8988T (cell line): ENCODE data around the gene TM9SF3.
"Not testable (repeated sequence)": the region's sequence is repeated elsewhere in the genome, so short reads cannot be mapped to it uniquely, and the experiment has no call there.

Experiments
- DNase-seq: peaks from one replicate; pipeline ENCODE4 v3.0.0; 2011

TM9SF3 gene

GRCh38 chr10:96596422-96597407 lies 9.9 kb upstream of the TM9SF3 start:
- no peak for DNase-seq

- DNase-seq = no peak
These were observed 8.9 kb upstream of the TM9SF3 start for GRCh38 chr10:96595741-96596140.

- no peak for DNase-seq
These were observed 5.1 kb upstream of the TM9SF3 start for GRCh38 chr10:96591946-96592345.

GRCh38 chr10:96588616-96589419 lies 2.0 kb upstream of the TM9SF3 start:
- DNase-seq = no peak

- no peak for DNase-seq
These were observed 1.3 kb upstream of the TM9SF3 start for GRCh38 chr10:96588060-96588554.

- DNase-seq = no peak
These were observed 650 bp upstream of the TM9SF3 start for GRCh38 chr10:96587264-96588059.

- DNase-seq = no peak
These were observed 935 bp downstream of the TM9SF3 start for GRCh38 chr10:96585736-96586418.

GRCh38 chr10:96584474-96584873 lies 2.3 kb downstream of the TM9SF3 start:
- DNase-seq = no peak

- DNase-seq = no peak
These were observed 2.8 kb downstream of the TM9SF3 start for GRCh38 chr10:96584035-96584434.

GRCh38 chr10:96579133-96579532 lies 7.7 kb downstream of the TM9SF3 start:
- DNase-seq = no peak

- DNase-seq = no peak
These were observed 8.2 kb downstream of the TM9SF3 start for GRCh38 chr10:96578633-96579032.

GRCh38 chr10:96578022-96578421 lies 8.8 kb downstream of the TM9SF3 start:
- DNase-seq = no peak

GRCh38 chr10:96577069-96577468 lies 9.7 kb downstream of the TM9SF3 start:
- DNase-seq = no peak

GRCh38 chr10:96576277-96576980 lies 10.4 kb downstream of the TM9SF3 start:
- DNase-seq = no peak

GRCh38 chr10:96574564-96574963 lies 12.2 kb downstream of the TM9SF3 start:
- not testable (repeated sequence) for DNase-seq

- DNase-seq = no peak
These were observed 13.8 kb downstream of the TM9SF3 start for GRCh38 chr10:96573036-96573435.

GRCh38 chr10:96570983-96571964 lies 15.5 kb downstream of the TM9SF3 start:
- no peak for DNase-seq

- no peak for DNase-seq
These were observed 16.3 kb downstream of the TM9SF3 start for GRCh38 chr10:96570511-96570910.

- DNase-seq = no peak
These were observed 18.4 kb downstream of the TM9SF3 start for GRCh38 chr10:96568402-96568801.

GRCh38 chr10:96565774-96566173 lies 21.0 kb downstream of the TM9SF3 start:
- DNase-seq = no peak
